ENCODE measurements around the gene SUV39H2.
"Not testable (repeated sequence)": the region's sequence is repeated elsewhere in the genome, so short reads cannot be mapped to it uniquely, and the experiment has no call there.

The SUV39H2 gene

DNA sequence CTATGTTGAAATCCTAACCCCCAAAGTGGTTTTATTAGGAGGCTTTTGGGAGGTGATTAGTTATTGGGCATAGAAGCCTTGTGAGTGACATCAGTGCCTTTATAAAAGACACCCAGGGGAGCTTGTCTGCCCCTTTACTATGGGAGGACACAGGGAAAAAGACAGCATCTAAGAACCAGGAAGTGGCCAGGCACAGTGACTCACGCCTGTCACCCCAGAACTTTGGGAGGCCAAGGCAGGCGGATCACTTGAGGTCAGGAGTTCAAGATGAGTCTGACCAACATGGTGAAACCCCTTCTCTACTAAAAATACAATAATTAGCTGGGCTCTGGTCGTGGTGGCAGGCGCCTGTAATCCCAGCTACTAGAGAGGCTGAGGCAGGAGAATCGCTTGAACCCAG, 60.3 kb downstream of the SUV39H2 start:
- DNase-seq (ENCODE audit: low read depth) = not testable (repeated sequence)

DNA sequence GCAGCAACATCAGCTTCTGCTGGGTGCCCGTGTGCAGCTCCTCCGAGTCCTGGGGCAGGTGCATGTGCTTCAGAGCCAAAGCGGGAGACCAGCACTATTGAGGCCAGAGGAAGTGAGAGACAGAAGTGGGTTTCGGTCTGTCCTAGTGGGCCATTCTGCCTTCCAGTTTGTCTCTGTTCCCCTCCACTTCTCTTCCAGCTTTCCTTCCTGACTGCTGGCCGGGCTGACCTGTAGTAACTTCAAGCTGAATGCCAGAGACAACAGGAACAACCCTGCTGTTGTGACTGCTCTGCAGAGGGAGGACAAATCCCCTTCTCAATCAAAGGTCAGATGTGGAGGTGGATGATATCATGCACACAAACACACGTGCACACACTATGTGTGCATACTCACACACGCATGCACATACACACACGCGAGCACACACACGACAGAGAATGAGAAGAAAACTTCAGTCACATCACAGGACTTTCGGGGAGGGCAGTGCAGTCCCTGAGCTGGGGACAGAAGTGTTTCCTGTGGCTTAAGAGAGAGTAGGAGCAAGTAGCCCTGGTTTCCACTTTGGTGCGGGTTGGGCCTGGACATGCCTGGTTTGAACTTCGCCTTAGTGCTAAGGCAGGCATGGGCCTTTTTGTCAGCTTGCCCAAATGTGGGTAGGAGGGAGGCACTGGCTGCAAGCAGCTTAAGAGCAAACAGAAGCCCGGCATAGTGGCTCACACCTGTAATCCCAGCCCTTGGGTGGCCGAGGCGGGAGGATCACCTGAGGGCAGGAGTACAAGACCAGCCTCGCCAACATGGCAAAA, 63.7 kb downstream of the SUV39H2 start:
- DNase-seq (ENCODE audit: low read depth) = not testable (repeated sequence)

DNA sequence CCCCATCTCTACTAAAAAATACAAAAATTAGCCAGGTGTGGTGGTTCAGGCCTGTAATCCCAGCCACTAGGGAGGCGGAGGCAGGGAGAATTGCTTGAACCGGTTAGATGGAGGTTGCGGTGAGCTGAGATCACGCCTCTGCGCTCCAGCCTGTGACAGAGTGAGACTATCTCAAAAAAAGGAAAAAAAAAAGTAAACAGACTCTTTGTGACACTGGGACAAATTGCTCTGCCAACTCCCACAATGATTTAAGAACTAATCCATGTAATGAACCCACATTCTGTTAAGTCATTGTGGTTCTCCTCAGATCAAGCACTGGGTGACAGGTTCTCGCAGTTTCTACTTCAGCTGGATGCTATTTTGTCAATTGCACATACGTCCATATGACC, 64.3 kb downstream of the SUV39H2 start:
- DNase-seq (ENCODE audit: low read depth) = not testable (repeated sequence)

DNA sequence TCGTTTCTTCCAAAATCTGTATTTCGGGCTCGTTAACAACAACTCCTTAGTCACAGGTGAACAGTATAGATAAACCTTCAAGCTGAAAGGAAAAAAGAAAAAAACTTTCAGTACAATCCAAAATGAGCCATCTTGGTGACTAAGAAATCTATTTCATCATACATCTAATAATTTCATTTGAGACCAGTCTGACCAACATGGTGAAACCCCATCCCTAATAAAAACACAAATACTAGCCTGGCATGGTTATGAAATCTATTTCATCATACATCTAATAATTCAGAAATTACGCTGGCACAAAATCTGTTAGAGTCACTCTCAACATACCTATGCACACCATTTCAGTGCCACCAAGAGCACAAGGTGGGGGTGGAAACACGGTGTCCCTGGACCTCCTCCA, 66.4 kb downstream of the SUV39H2 start:
- no peak for DNase-seq (ENCODE audit: low read depth)

DNA sequence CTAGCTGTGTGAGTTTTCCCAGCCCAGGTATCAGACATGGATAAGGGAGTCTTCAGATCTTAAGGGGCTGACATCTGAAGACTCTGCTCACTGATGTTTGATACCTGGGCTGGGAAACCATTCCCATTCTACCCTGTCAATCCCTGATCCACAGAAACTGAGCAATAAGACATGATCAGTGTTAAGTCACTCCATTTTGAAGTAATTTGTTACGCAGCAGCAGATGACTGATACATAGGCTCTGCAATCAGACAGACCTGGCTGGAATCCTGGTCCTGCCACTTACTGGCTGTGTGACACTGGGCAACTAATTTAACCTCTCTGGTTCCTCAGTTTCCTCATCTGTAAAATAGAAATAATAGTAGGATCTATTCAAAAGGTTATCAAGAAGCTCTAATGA, 68.6 kb downstream of the SUV39H2 start:
- DNase-seq (ENCODE audit: low read depth) = no peak

DNA sequence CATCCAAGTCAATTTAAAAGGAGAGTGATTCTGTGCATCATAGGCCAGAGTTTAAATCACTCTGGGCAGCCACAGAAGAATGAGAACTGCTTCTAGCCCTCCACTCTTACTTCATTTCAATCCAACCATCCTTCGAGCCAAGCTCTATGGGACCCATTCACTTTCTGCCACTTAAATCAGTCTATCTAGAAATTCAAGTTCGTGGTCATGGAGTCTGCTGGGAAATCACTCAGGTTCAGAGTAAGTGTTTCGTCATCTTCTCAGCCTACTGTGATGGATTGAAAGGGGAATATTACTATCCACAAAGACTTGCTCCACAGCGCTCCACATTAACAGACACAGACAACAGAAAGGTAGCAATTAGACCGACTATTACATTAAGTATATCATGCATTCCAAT, 70.6 kb downstream of the SUV39H2 start:
- no peak for DNase-seq (ENCODE audit: low read depth)

DNA sequence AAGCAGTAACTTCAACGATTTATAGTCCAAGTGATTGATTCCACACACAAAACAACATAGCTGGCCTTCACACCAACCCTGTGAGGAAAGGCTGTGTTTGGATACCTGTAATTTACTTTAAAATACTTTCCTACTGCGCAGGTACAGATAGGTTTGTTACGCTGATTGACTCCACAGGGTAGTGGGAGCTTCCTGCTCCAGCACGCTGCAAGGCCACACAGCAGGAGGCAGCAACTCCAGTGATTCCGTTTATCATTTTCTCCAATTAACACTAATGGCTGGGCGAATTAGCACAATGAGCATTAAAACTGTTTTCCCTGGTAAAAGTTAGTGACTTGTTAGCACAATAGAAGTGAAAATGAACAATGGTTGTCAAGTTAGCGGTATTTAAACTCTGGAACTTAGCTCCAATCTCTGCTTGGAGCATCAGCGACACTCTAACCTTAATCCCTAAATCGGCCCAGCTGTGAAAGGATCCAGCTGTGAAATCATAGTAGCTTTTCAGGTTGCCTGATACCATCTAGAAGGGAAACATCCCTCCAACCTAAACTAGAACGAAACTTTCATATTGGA, 74.3 kb downstream of the SUV39H2 start:
- no peak for DNase-seq (ENCODE audit: low read depth)

DNA sequence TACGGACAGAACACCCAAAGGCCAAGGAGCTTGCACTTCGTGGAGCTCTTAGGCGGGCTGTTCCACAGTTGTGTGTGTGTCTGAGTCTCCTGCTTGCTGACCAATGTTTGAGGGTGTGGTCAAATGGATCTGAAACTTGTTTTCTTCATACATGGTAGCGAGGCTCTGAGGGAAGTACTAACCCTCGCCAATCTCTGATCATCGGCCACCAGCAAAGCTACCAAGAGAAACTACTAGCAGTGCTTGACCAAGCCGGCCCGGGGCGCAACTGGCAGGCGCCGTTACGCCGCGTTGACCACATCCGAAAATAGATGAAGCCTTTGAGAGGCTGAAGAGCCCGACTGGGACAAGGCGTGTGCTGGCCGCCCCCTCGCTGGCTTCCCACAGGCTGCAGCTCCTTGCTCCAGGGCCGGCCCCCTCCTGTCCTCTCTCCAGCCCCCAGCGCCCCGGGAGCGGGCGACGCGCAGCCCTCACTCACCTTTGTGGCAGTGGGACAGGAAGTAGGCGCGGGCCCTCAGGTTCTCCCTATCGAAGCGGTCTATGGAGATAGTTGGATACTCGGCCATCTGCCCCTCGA, 74.8 kb downstream of the SUV39H2 start:
- DNase-seq (ENCODE audit: low read depth) = peak; percentile 24

All from non-pigmented ciliary epithelial cell (primary cell).